Aorta (tissue), 5 donors: ENCODE data around the gene TAS1R1. TPM values are rescaled to one million over a fixed set of nuclear protein-coding genes. Genes with fewer than 3 reads are reported as not detected.

Experiments
- ATAC-seq: fragments of 200-7000 bp; cut with Tn5 transposase; one replicate; pipeline ENCODE4 v1.9.1; 2022; ENCODE audit warnings: moderate library complexity; ENCODE audit not compliant: low FRiP score
- DNase-seq, 2 donors: peaks; one replicate each; pipeline ENCODE4 v3.0.0-alpha.2; 2020
- H3K27ac ChIP-seq, 2 donors: one replicate each; pipeline ENCODE4 v1.5.1; 2013; ENCODE audit warnings: low read length in 2 of 2, mild to moderate bottlenecking in 2 of 2, moderate library complexity in 2 of 2, control low read depth in 1 of 2, inconsistent platforms in 1 of 2, low read depth in 1 of 2
- H3K27me3 ChIP-seq, 2 donors: one replicate each; pipeline ENCODE4 v1.6.1; 2013; ENCODE audit warnings: control low read depth in 1 of 2, low read length in 1 of 2, mild to moderate bottlenecking in 1 of 2, moderate library complexity in 1 of 2; ENCODE audit not compliant: insufficient read depth in 2 of 2, control insufficient read depth in 1 of 2
- H3K36me3 ChIP-seq, 2 donors: one replicate each; pipeline ENCODE4 v1.6.1; 2013; ENCODE audit warnings: control low read depth in 1 of 2, low read length in 1 of 2, mild to moderate bottlenecking in 1 of 2; ENCODE audit not compliant: insufficient read depth in 2 of 2, control insufficient read depth in 1 of 2
- H3K4me1 ChIP-seq, 2 donors: one replicate each; pipeline ENCODE4 v1.6.1; 2013; ENCODE audit warnings: low read length in 2 of 2, control low read depth in 1 of 2, mild to moderate bottlenecking in 1 of 2, moderate library complexity in 1 of 2; ENCODE audit not compliant: insufficient read depth in 2 of 2, control insufficient read depth in 1 of 2
- H3K4me3 ChIP-seq, 2 donors: one replicate each; pipeline ENCODE4 v1.5.1; 2013; ENCODE audit warnings: low read length in 2 of 2, control low read depth in 1 of 2, mild to moderate bottlenecking in 1 of 2
- H3K9me3 ChIP-seq: one replicate; pipeline ENCODE4 v1.6.1; 2013; ENCODE audit warnings: mild to moderate bottlenecking, low read length; ENCODE audit not compliant: control insufficient read depth
- WGBS, 2 donors: extraction: QIAGEN DNeasy Blood & Tissue Kit; methylation state at CpG; one replicate each; pipeline ENCODE4 v1.1.7; 2013; 5-methylcytosine and 5-hydroxymethylcytosine counted together
- intact Hi-C, 2 donors: fragments of 100-400 bp; cut with DNase I; formaldehyde crosslinking; loops; one replicate each; pipeline versions ENCODE4 v1.14.2 to v1.15.0; 2022
- polyA plus RNA-seq, 2 donors: library from polyadenylated mRNA; stranded (reverse); fragments of 200-250 nt; gene quantifications; one replicate each; pipeline ENCODE4 v1.2.3, GENCODE V29; 2013
- total RNA-seq, 2 donors: library from RNA; stranded (reverse); fragmentation: NEBNext Ultra II Directional; extraction: Animal tissue kit (Norgen Biotek cat#: 25700); gene quantifications; one replicate each; pipeline ENCODE4 v1.2.1, GENCODE V29; 2021
- donor health status: healthy with polysubstance abuse.
- donor health status: Bipolar disorder and iron deficiency.
- donor health status: DM: no; HTN: no; CAD: no.
- donor health status: DM: no; HTN: no; CAD: no.
- donor health status: DM: yes; HTN: yes; CAD: no.

Gene TAS1R1
- total and polyA plus RNA-seq, 4 donors: 1.3 TPM; not detected in 3

- H3K4me3 ChIP-seq: no peak overlapping the region
- intact Hi-C loops: no loop called here
- ATAC-seq (peak; percentile 8), DNase-seq (no peak)
- no peaks in the 10 kb centered on the region for H3K9me3 ChIP-seq
- H3K36me3 ChIP-seq: no peaks in the 10 kb centered on the region
- H3K27ac ChIP-seq: no peak overlapping the region
- no peaks in the 10 kb centered on the region for H3K27me3 ChIP-seq
- H3K4me1 ChIP-seq: no peaks in the 10 kb centered on the region
- 87 to 92% methylated on average over 20 of the region's 20 CpGs for WGBS, 2 donors
These were observed 45.7 kb upstream of the TAS1R1 start for GRCh38 chr1:6509220-6509918.

DNA sequence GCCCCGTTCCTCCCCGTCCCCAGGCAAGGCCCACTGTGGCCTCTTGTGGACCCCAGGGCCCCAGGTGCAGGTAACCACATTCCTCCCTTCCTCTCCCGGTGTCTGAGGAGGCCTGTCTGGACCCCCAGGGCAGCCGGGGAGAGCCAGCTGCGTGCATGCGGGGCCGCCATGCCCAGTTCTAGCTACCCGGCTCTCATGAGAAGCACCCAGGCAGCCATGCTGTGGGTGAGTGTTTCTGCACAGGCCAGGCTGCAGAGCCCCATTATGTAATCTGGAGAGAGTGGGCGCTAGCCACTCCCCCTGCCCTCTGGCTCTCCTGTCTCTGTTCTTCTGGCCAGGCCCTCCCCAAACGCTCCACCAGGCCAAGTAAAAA lies 45.2 kb upstream of the TAS1R1 start:
- ATAC-seq: no peak
- Histone ChIP-seq H3K36me3 (no peaks in the 10 kb centered on the region), H3K27me3 (no peaks in the 10 kb centered on the region), H3K4me1 (no peaks in the 10 kb centered on the region), H3K9me3 (no peaks in the 10 kb centered on the region), H3K27ac (no peak overlapping the region), H3K4me3 (no peak overlapping the region)
- intact Hi-C loops: no loop called here
- no peak for DNase-seq
- WGBS, 2 donors: 71 to 81% methylated on average over 10 of the region's 10 CpGs

GRCh38 chr1:6510493-6510892 lies 44.6 kb upstream of the TAS1R1 start:
- Histone ChIP-seq H3K27me3 (no peaks in the 10 kb centered on the region), H3K36me3 (no peaks in the 10 kb centered on the region), H3K4me3 (no peak overlapping the region), H3K27ac (no peak overlapping the region), H3K9me3 (no peaks in the 10 kb centered on the region), H3K4me1 (no peaks in the 10 kb centered on the region)
- no peak for DNase-seq
- ATAC-seq: no peak
- 78 to 94% methylated on average over 6 of the region's 6 CpGs for WGBS, 2 donors
- intact Hi-C loops: no loop called here

- WGBS, 2 donors: 72 to 78% methylated on average over 6 of the region's 6 CpGs
- DNase-seq: no peak
- Histone ChIP-seq H3K27ac (no peak overlapping the region), H3K4me1 (no peaks in the 10 kb centered on the region), H3K27me3 (no peaks in the 10 kb centered on the region), H3K4me3 (no peak overlapping the region), H3K36me3 (no peaks in the 10 kb centered on the region), H3K9me3 (no peaks in the 10 kb centered on the region)
- intact Hi-C loops: no loop called here
- no peak for ATAC-seq
These were observed 44.1 kb upstream of the TAS1R1 start for GRCh38 chr1:6511056-6511455.

GRCh38 chr1:6511561-6512244 lies 43.4 kb upstream of the TAS1R1 start:
- 90% methylated on average over 16 of the region's 16 CpGs for WGBS, 2 donors
- Histone ChIP-seq H3K9me3 (no peaks in the 10 kb centered on the region), H3K27ac (no peak overlapping the region), H3K4me1 (no peaks in the 10 kb centered on the region), H3K4me3 (no peak overlapping the region), H3K27me3 (no peaks in the 10 kb centered on the region), H3K36me3 (no peaks in the 10 kb centered on the region)
- DNase-seq (no peak), ATAC-seq (no peak)
- intact Hi-C loops: no loop called here

- no peak for ATAC-seq
- no peak overlapping the region for H3K4me3 ChIP-seq
- DNase-seq: no peak
- H3K4me1 ChIP-seq: no peaks in the 10 kb centered on the region
- 94% methylated on average over 19 of the region's 19 CpGs for WGBS, 2 donors
- no peak overlapping the region for H3K27ac ChIP-seq
- H3K9me3 ChIP-seq: no peaks in the 10 kb centered on the region
- intact Hi-C loops: no loop called here
- H3K36me3 ChIP-seq: no peaks in the 10 kb centered on the region
- H3K27me3 ChIP-seq: no peaks in the 10 kb centered on the region
These were observed 42.7 kb upstream of the TAS1R1 start for GRCh38 chr1:6512245-6512907.

- no peak overlapping the region for H3K4me3 ChIP-seq
- H3K36me3 ChIP-seq: no peaks in the 10 kb centered on the region
- no peak for ATAC-seq
- WGBS, 2 donors: 72 to 81% methylated on average over 8 of the region's 8 CpGs
- H3K27me3 ChIP-seq: no peaks in the 10 kb centered on the region
- H3K4me1 ChIP-seq: no peaks in the 10 kb centered on the region
- no peaks in the 10 kb centered on the region for H3K9me3 ChIP-seq
- intact Hi-C loops: no loop called here
- DNase-seq: no peak
- no peak overlapping the region for H3K27ac ChIP-seq
These were observed 42.2 kb upstream of the TAS1R1 start for GRCh38 chr1:6512908-6513280.

GRCh38 chr1:6513320-6513801 lies 41.7 kb upstream of the TAS1R1 start:
- H3K27me3 ChIP-seq: no peaks in the 10 kb centered on the region
- H3K4me1 ChIP-seq: no peaks in the 10 kb centered on the region
- no peak overlapping the region for H3K4me3 ChIP-seq
- H3K9me3 ChIP-seq: no peaks in the 10 kb centered on the region
- no peak overlapping the region for H3K27ac ChIP-seq
- 24 to 26% methylated on average over 9 of the region's 9 CpGs for WGBS, 2 donors
- no peaks in the 10 kb centered on the region for H3K36me3 ChIP-seq
- intact Hi-C loops: no loop called here
- no peak for ATAC-seq
- no peak for DNase-seq

GRCh38 chr1:6515771-6516170 lies 39.3 kb upstream of the TAS1R1 start:
- Histone ChIP-seq H3K27me3 (no peaks in the 10 kb centered on the region), H3K4me1 (peaks cover 0 to 4% of the 10 kb centered on the region in 2 donors), H3K9me3 (no peaks in the 10 kb centered on the region), H3K27ac (no peak overlapping the region), H3K4me3 (no peak overlapping the region), H3K36me3 (no peaks in the 10 kb centered on the region)
- intact Hi-C loops: no loop called here
- WGBS, 2 donors: 96 to 97% methylated on average over 4 of the region's 4 CpGs
- DNase-seq (peak in 1 of 2 donors; percentile 18), ATAC-seq (no peak)
